Esophagus mucosa (tissue), 1 donor: ENCODE results near the gene GPC2. TPM values are rescaled to one million over a fixed set of nuclear protein-coding genes. Genes with fewer than 3 reads are reported as not detected.

Source experiments
- ATAC-seq: fragments of 200-7000 bp; cut with Tn5 transposase; one replicate; pipeline ENCODE4 v1.9.1; 2020
- total RNA-seq: library from RNA; stranded (reverse); gene quantifications from one replicate; pipeline ENCODE4 v1.2.4, GENCODE V29; 2023
- donor health status: DM: yes; HTN: yes; CAD: no.

Gene GPC2
- total RNA-seq, 1 donor from 2014 or later: 0.20 TPM

DNA sequence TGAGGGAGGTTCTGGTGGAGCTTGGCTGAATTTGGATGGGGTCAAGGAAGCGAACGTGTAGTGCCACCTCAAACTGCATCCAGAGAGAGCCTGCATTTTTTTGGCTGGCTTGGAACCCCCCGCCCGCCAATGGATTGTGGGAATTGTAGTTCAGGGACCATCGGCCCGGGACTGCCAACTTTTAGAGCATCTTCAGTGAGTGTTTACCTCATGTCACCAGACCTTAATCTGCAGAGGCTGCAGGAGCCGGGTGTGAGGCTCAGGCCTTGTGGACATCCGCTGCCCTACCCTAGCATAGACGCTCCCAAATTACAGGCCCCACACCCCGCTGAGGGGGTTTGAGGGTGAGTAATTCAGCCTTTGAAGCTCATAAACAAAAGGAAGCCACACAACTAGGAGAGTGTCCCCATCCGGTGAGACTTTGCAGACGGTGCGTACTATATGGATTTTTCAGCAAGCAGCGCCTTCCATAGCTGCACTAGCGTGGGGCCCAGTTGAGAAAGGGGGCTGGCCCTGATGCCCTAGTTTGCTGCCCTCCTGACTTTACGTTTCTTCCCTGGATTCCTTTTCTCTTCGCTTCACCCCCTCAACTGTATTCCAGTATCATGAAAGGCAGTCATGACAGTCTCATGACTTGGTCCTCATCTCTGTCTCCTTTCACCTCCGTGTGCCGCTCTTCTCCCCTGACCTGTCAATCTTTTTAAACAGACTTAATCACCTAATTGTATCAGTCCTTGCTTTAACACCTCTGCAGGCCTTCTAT, 57.0 kb downstream of the GPC2 start:
- ATAC-seq: peak; percentile 33

Other genes starting within 250 kb of the GPC2 start
- gene GJC3, start 247.8 kb downstream of the GPC2 start, total RNA-seq: 0.20 TPM
- 10.8 TPM for gene AZGP1, start 201.3 kb downstream of the GPC2 start, total RNA-seq
- 62.4 TPM for gene ZKSCAN1, start 161.8 kb downstream of the GPC2 start, total RNA-seq
- 3.7 TPM for gene ZSCAN21, start 127.6 kb downstream of the GPC2 start, total RNA-seq
- 12.4 TPM for gene ZNF3, start 95.7 kb downstream of the GPC2 start, total RNA-seq
- 95.0 TPM for gene COPS6, start 88.4 kb downstream of the GPC2 start, total RNA-seq
- 53.0 TPM for gene MCM7, start 76.0 kb downstream of the GPC2 start, total RNA-seq
- gene AP4M1, start 75.7 kb downstream of the GPC2 start, total RNA-seq: 15.1 TPM
- 23.3 TPM for gene TAF6, start 58.0 kb downstream of the GPC2 start, total RNA-seq
- gene CNPY4, start 57.7 kb downstream of the GPC2 start, total RNA-seq: 3.4 TPM
- 1.7 TPM for gene MBLAC1, start 50.4 kb downstream of the GPC2 start, total RNA-seq
- gene LAMTOR4, start 28.5 kb downstream of the GPC2 start, total RNA-seq: 71.1 TPM
- gene TRAPPC14, start 18.7 kb downstream of the GPC2 start, total RNA-seq: 16.3 TPM
- gene GAL3ST4, start 8.8 kb downstream of the GPC2 start, total RNA-seq: 5.6 TPM
- gene STAG3, start 537 bp upstream of the GPC2 start, total RNA-seq: 0.48 TPM
- gene PVRIG, start 42.6 kb upstream of the GPC2 start, total RNA-seq: 0.36 TPM
- not detected for gene SPDYE3, start 130.3 kb upstream of the GPC2 start, total RNA-seq
- 15.0 TPM for gene PILRB, start 180.7 kb upstream of the GPC2 start, total RNA-seq
- 2.7 TPM for gene PILRA, start 196.1 kb upstream of the GPC2 start, total RNA-seq